HepG2 (cell line): Measurements from ENCODE around the gene DUS1L. TPM values are rescaled to one million over a fixed set of nuclear protein-coding genes. Genes with fewer than 3 reads are reported as not detected.

ENCODE experiments used
- AGO1 ChIP-seq: fragments of 200-400 bp; formaldehyde crosslinking; IDR thresholded peaks from 2 replicates; pipeline ENCODE4 v1.6.1; 2017; ENCODE audit warnings: mild to moderate bottlenecking, low read depth, low read length, moderate library complexity; ENCODE audit not compliant: poor library complexity, severe bottlenecking
- HDAC2 ChIP-seq: sonication (generic); formaldehyde crosslinking; IDR thresholded peaks from 2 replicates; pipeline ENCODE4 v1.4.0; 2020; ENCODE audit warnings: missing genetic modification reagents
- HMGA1 ChIP-seq: sonication (generic); formaldehyde crosslinking; conservative IDR thresholded peaks from 2 replicates; pipeline ENCODE4 v1.4.0; 2020; ENCODE audit warnings: missing genetic modification reagents
- HNRNPL ChIP-seq: fragments of 200-400 bp; formaldehyde crosslinking; IDR thresholded peaks from 2 replicates; pipeline ENCODE4 v1.6.1; 2017; ENCODE audit warnings: mild to moderate bottlenecking, low read depth, low read length
- HNRNPLL ChIP-seq: fragments of 200-400 bp; formaldehyde crosslinking; IDR thresholded peaks from 2 replicates; pipeline ENCODE4 v1.6.1; 2017; ENCODE audit warnings: mild to moderate bottlenecking, low read depth, low read length; ENCODE audit not compliant: poor library complexity, severe bottlenecking
- MAZ ChIP-seq, 2 experiments: sonication (generic) in 1 of 2; formaldehyde crosslinking in 1 of 2; IDR thresholded peaks; 2 replicates each; pipeline versions ENCODE4 v1.5.0 to v1.6.1; 2012 to 2020; ENCODE audit warnings: low read depth in 2 of 2, mild to moderate bottlenecking in 2 of 2, borderline replicate concordance in 1 of 2, improper control_type of control experiment in 1 of 2, low read length in 1 of 2, missing genetic modification reagents in 1 of 2, moderate library complexity in 1 of 2
- PHF21A ChIP-seq: sonication (generic); formaldehyde crosslinking; IDR thresholded peaks from 2 replicates; pipeline ENCODE4 v1.5.0; 2020; ENCODE audit warnings: mild to moderate bottlenecking, missing genetic modification reagents
- REL ChIP-seq: sonication (generic); formaldehyde crosslinking; conservative IDR thresholded peaks from 2 replicates; pipeline ENCODE4 v1.8.0; 2022; ENCODE audit warnings: mild to moderate bottlenecking, missing genetic modification reagents, moderate library complexity
- RELA ChIP-seq: sonication (generic); formaldehyde crosslinking; IDR thresholded peaks from 2 replicates; pipeline ENCODE4 v1.4.0; 2020; ENCODE audit warnings: missing genetic modification reagents
- SRSF9 ChIP-seq: fragments of 200-400 bp; formaldehyde crosslinking; IDR thresholded peaks from 2 replicates; pipeline ENCODE4 v1.6.1; 2018; ENCODE audit warnings: borderline replicate concordance, mild to moderate bottlenecking, low read depth, low read length; ENCODE audit not compliant: insufficient read depth, poor library complexity, severe bottlenecking
- TBX3 ChIP-seq: fragments of 450-650 bp; IDR thresholded peaks from 2 replicates; pipeline ENCODE4 v1.6.1; 2017; ENCODE audit warnings: antibody characterized with exemption, mild to moderate bottlenecking, inconsistent platforms, borderline replicate concordance
- TSC22D2 ChIP-seq: sonication (generic); formaldehyde crosslinking; IDR thresholded peaks from 2 replicates; pipeline ENCODE4 v1.5.1; 2020; ENCODE audit warnings: missing genetic modification reagents, mild to moderate bottlenecking, borderline replicate concordance
- WIZ ChIP-seq: sonication (generic); formaldehyde crosslinking; IDR thresholded peaks from 2 replicates; pipeline ENCODE4 v1.5.1; 2020; ENCODE audit warnings: mild to moderate bottlenecking, missing genetic modification reagents
- ZNF543 ChIP-seq: sonication (generic); formaldehyde crosslinking; IDR thresholded peaks from 2 replicates; pipeline ENCODE4 v1.4.0; 2020; ENCODE audit warnings: mild to moderate bottlenecking, missing genetic modification reagents
- ZNF768 ChIP-seq: sonication (generic); formaldehyde crosslinking; IDR thresholded peaks from 2 replicates; pipeline ENCODE4 v1.4.0; 2020; ENCODE audit warnings: missing genetic modification reagents
- ZSCAN31 ChIP-seq: sonication (generic); formaldehyde crosslinking; IDR thresholded peaks from 2 replicates; pipeline ENCODE4 v1.5.0; 2020; ENCODE audit warnings: low read depth, mild to moderate bottlenecking, missing genetic modification reagents
- ZZZ3 ChIP-seq: sonication (generic); formaldehyde crosslinking; IDR thresholded peaks from 2 replicates; pipeline ENCODE4 v1.4.0; 2020; ENCODE audit warnings: missing genetic modification reagents, mild to moderate bottlenecking, borderline replicate concordance
- polyA plus RNA-seq, 8 experiments: library from polyadenylated mRNA; depleted of rRNA in 3 of 8; stranded (reverse) in 7 of 8; unstranded in 1 of 8; fragments of >200 nt; fragmentation: Illumina TruSeq in 4 of 8; extraction: Trizol in 4 of 8; gene quantifications; 2 replicates each; pipeline versions ENCODE4 v1.2.1 to v1.2.3, GENCODE V29; 2011 to 2016; ENCODE audit warnings: low read depth in 4 of 8, missing spikeins in 1 of 8, mixed read lengths in 1 of 8; ENCODE audit not compliant: insufficient read depth in 1 of 8
- total RNA-seq, 5 experiments: library from RNA; depleted of rRNA; stranded (reverse); fragments of >200 nt; fragmentation: Illumina TruSeq; extraction: Trizol; gene quantifications; 2 replicates each; pipeline ENCODE4 v1.2.3, GENCODE V29; 2016; ENCODE audit warnings: low read depth in 1 of 5
- TF ChIP-seq, protein P1 (sequence below): sonication (generic); formaldehyde crosslinking; IDR thresholded peaks from 2 replicates; pipeline ENCODE4 v1.5.1; 2020; ENCODE audit warnings: mild to moderate bottlenecking, missing genetic modification reagents, moderate library complexity
- TF ChIP-seq, protein P2 (sequence below): IDR thresholded peaks from 2 replicates; pipeline ENCODE4 v1.6.1; 2016
- TF ChIP-seq, protein P3 (sequence below): sonication (generic); formaldehyde crosslinking; IDR thresholded peaks from 2 replicates; pipeline ENCODE4 v1.5.1; 2020; ENCODE audit warnings: missing genetic modification reagents, mild to moderate bottlenecking, borderline replicate concordance

Gene DUS1L
- total and polyA plus RNA-seq, 2 of the 13 experiments (the other 11 are each of a cell fraction or from before 2014, with no cell fraction given) = 81.0 to 109 TPM

DNA sequence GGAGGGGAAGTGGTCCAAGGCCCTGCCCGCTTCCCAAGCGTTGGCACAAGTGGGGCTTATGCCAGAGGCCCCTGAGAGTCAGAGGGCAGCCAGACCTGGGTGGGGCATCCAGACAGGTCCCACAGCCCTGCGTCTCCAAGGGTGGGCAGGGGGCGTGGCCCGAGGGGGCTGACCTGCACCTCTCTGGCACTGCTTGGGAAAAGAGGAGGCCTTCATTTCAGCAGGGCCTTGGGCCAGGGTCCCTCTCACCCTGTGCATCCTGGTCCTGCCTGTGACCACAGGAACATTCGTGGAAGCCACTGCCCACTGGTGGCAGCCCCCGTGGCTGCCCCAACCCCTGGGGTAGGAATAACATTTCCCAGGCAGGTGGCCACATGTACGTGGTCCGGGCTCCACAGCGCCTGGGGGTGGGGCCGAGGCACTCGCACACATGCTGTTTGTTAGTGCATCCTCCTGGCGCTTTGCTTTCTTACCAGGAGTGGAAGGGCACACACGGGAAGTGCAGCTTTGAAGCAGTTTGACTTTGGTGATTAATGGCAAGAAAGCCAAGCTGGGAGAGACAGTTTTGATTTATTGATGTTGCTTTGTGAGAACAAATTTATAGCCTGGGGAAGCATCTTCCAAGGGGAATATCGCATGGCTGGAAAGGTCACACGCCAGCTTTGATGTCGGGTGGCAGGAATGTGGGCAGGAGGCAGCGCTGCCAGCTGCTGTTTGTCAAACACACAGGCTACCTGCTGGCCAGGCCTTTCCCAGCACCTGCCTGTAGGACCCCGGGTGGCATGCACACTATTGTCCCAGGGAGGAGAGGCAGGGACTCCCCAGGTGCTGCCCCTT lies 47.2 kb downstream of the DUS1L start (continued):
- TF ChIP-seq WIZ (CRISPR knock-in tag) = no peak
- no peak for TF ChIP-seq ZZZ3
- 0 out of 2 replicates have a peak, but pooled peaks have one; percentile 39 for TF ChIP-seq RELA (CRISPR knock-in tag)
- TF ChIP-seq, protein P1, sequence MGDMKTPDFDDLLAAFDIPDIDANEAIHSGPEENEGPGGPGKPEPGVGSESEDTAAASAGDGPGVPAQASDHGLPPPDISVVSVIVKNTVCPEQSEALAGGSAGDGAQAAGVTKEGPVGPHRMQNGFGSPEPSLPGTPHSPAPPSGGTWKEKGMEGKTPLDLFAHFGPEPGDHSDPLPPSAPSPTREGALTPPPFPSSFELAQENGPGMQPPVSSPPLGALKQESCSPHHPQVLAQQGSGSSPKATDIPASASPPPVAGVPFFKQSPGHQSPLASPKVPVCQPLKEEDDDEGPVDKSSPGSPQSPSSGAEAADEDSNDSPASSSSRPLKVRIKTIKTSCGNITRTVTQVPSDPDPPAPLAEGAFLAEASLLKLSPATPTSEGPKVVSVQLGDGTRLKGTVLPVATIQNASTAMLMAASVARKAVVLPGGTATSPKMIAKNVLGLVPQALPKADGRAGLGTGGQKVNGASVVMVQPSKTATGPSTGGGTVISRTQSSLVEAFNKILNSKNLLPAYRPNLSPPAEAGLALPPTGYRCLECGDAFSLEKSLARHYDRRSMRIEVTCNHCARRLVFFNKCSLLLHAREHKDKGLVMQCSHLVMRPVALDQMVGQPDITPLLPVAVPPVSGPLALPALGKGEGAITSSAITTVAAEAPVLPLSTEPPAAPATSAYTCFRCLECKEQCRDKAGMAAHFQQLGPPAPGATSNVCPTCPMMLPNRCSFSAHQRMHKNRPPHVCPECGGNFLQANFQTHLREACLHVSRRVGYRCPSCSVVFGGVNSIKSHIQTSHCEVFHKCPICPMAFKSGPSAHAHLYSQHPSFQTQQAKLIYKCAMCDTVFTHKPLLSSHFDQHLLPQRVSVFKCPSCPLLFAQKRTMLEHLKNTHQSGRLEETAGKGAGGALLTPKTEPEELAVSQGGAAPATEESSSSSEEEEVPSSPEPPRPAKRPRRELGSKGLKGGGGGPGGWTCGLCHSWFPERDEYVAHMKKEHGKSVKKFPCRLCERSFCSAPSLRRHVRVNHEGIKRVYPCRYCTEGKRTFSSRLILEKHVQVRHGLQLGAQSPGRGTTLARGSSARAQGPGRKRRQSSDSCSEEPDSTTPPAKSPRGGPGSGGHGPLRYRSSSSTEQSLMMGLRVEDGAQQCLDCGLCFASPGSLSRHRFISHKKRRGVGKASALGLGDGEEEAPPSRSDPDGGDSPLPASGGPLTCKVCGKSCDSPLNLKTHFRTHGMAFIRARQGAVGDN = peak; percentile 48; the same call in 1 of the 2 replicates
- TF ChIP-seq TBX3 = no peak
- TF ChIP-seq SRSF9 = no peak
- peak; percentile 16; the same call in 1 of the 2 replicates for TF ChIP-seq HDAC2 (CRISPR knock-in tag)
- TF ChIP-seq TSC22D2 (CRISPR knock-in tag) = no peak
- peak; percentile 37 for TF ChIP-seq AGO1
- peak; percentile 22; the same call in 1 of the 2 replicates for TF ChIP-seq ZSCAN31 (CRISPR knock-in tag)
- TF ChIP-seq ZNF768 (CRISPR knock-in tag) = peak; percentile 10; the same call in 1 of the 2 replicates
- TF ChIP-seq, protein P2, sequence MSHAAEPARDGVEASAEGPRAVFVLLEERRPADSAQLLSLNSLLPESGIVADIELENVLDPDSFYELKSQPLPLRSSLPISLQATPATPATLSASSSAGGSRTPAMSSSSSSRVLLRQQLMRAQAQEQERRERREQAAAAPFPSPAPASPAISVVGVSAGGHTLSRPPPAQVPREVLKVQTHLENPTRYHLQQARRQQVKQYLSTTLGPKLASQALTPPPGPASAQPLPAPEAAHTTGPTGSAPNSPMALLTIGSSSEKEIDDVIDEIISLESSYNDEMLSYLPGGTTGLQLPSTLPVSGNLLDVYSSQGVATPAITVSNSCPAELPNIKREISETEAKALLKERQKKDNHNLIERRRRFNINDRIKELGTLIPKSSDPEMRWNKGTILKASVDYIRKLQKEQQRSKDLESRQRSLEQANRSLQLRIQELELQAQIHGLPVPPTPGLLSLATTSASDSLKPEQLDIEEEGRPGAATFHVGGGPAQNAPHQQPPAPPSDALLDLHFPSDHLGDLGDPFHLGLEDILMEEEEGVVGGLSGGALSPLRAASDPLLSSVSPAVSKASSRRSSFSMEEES = no peak
- TF ChIP-seq REL (CRISPR knock-in tag) = 0 out of 2 replicates have a peak, but pooled peaks have one; percentile 40
- TF ChIP-seq HNRNPL = peak; percentile 78
- no peak for TF ChIP-seq HNRNPLL
- TF ChIP-seq ZNF543 (CRISPR knock-in tag) = 0 out of 2 replicates have a peak, but pooled peaks have one; percentile 15
- TF ChIP-seq HMGA1 (CRISPR knock-in tag) = no peak
- no peak for TF ChIP-seq MAZ (IDR thresholded peaks at IDR 0.05; ENCODE audit: borderline replicate concordance, low read depth, low read length)
- peak; percentile 61; the same call in 1 of the 2 replicates for TF ChIP-seq MAZ (CRISPR knock-in tag; IDR thresholded peaks at IDR 0.05; ENCODE audit: low read depth)
- TF ChIP-seq, protein P3, sequence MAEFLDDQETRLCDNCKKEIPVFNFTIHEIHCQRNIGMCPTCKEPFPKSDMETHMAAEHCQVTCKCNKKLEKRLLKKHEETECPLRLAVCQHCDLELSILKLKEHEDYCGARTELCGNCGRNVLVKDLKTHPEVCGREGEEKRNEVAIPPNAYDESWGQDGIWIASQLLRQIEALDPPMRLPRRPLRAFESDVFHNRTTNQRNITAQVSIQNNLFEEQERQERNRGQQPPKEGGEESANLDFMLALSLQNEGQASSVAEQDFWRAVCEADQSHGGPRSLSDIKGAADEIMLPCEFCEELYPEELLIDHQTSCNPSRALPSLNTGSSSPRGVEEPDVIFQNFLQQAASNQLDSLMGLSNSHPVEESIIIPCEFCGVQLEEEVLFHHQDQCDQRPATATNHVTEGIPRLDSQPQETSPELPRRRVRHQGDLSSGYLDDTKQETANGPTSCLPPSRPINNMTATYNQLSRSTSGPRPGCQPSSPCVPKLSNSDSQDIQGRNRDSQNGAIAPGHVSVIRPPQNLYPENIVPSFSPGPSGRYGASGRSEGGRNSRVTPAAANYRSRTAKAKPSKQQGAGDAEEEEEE (CRISPR knock-in tag) = no peak
- TF ChIP-seq PHF21A (CRISPR knock-in tag) = no peak
